ENCODE data around the gene STEAP3. TPM values are rescaled to one million over a fixed set of nuclear protein-coding genes. Genes with fewer than 3 reads are reported as not detected.

STEAP3 gene
- total RNA-seq, 2 donors from 2014 or later: 4.4 to 7.9 TPM

- H3K4me1 ChIP-seq (ENCODE audit: control insufficient read depth, insufficient read depth, low read length): peaks cover 5% of the 10 kb centered on the region
- no peaks in the 10 kb centered on the region for H3K27me3 Mint-ChIP-seq (ENCODE audit: insufficient read depth)
- H3K4me3 ChIP-seq (ENCODE audit: low read length): no peak overlapping the region
- H3K36me3 ChIP-seq (ENCODE audit: control insufficient read depth, insufficient read depth, low read length): no peaks in the 10 kb centered on the region
- no peaks in the 10 kb centered on the region for H3K27me3 ChIP-seq (ENCODE audit: control insufficient read depth, insufficient read depth, low read length, poor library complexity, severe bottlenecking)
- H3K4me1 Mint-ChIP-seq: peaks cover 10% of the 10 kb centered on the region
- no peak overlapping the region for H3K27ac ChIP-seq (ENCODE audit: low read depth, low read length)
- H3K9me3 Mint-ChIP-seq: peaks cover 2% of the 10 kb centered on the region
- WGBS, 2 experiments (ENCODE audit: insufficient coverage in 1 of 2, insufficient read length in 1 of 2): 60 to 80% methylated on average over 4 to 15 of the region's 15 CpGs
- DNase-seq: peak; percentile 75
- H3K4me3 Mint-ChIP-seq: no peak overlapping the region
- H3K27ac Mint-ChIP-seq: peak overlapping the region; percentile 21
- TF ChIP-seq CTCF (conservative IDR thresholded peaks at IDR 0.05): no peak
- peaks cover under 1% of the 10 kb centered on the region for H3K9me3 ChIP-seq (ENCODE audit: control insufficient read depth, low read length)
- no peak overlapping the region for H3K9ac ChIP-seq (ENCODE audit: extremely low read depth, low read length, poor library complexity, severe bottlenecking)
- peaks cover 2% of the 10 kb centered on the region for H3K36me3 Mint-ChIP-seq (ENCODE audit: low read depth)
These were observed 16.9 kb downstream of the STEAP3 start for GRCh38 chr2:119240311-119241204.

GRCh38 chr2:119241205-119241532 lies 17.5 kb downstream of the STEAP3 start:
- no peak for TF ChIP-seq CTCF (conservative IDR thresholded peaks at IDR 0.05)
- Mint-ChIP-seq H3K9me3 (peaks cover 2% of the 10 kb centered on the region), H3K4me1 (peaks cover 10% of the 10 kb centered on the region), H3K27ac (no peak overlapping the region), H3K4me3 (no peak overlapping the region), H3K36me3 (ENCODE audit: low read depth) (peaks cover 9% of the 10 kb centered on the region), H3K27me3 (ENCODE audit: insufficient read depth) (no peaks in the 10 kb centered on the region)
- Histone ChIP-seq H3K4me3 (ENCODE audit: low read length) (no peak overlapping the region), H3K27me3 (ENCODE audit: control insufficient read depth, insufficient read depth, low read length, poor library complexity, severe bottlenecking) (no peaks in the 10 kb centered on the region), H3K9ac (ENCODE audit: extremely low read depth, low read length, poor library complexity, severe bottlenecking) (no peak overlapping the region), H3K36me3 (ENCODE audit: control insufficient read depth, insufficient read depth, low read length) (no peaks in the 10 kb centered on the region), H3K4me1 (ENCODE audit: control insufficient read depth, insufficient read depth, low read length) (peaks cover 5% of the 10 kb centered on the region), H3K27ac (ENCODE audit: low read depth, low read length) (no peak overlapping the region), H3K9me3 (ENCODE audit: control insufficient read depth, low read length) (peaks cover 6% of the 10 kb centered on the region)
- 83 to 90% methylated on average over 2 to 5 of the region's 5 CpGs for WGBS, 2 experiments (ENCODE audit: insufficient coverage in 1 of 2, insufficient read length in 1 of 2)
- no peak for DNase-seq

- H3K4me3 ChIP-seq (ENCODE audit: low read length): no peak overlapping the region
- TF ChIP-seq CTCF (conservative IDR thresholded peaks at IDR 0.05): peak; percentile 14
- 87 to 88% methylated on average over 16 to 17 of the region's 17 CpGs for WGBS, 2 experiments (ENCODE audit: insufficient coverage in 1 of 2, insufficient read length in 1 of 2)
These were observed 18.9 kb downstream of the STEAP3 start for GRCh38 chr2:119242276-119243119.

More at GRCh38 chr2:119242276-119243119, 18.9 kb downstream of the STEAP3 start:
- H3K27ac Mint-ChIP-seq: no peak overlapping the region
- no peaks in the 10 kb centered on the region for H3K27me3 Mint-ChIP-seq (ENCODE audit: insufficient read depth)
- no peak for DNase-seq
- H3K9me3 Mint-ChIP-seq: peaks cover 2% of the 10 kb centered on the region
- Histone ChIP-seq H3K36me3 (ENCODE audit: control insufficient read depth, insufficient read depth, low read length) (no peaks in the 10 kb centered on the region), H3K27ac (ENCODE audit: low read depth, low read length) (no peak overlapping the region), H3K4me1 (ENCODE audit: control insufficient read depth, insufficient read depth, low read length) (peaks cover 5% of the 10 kb centered on the region), H3K9me3 (ENCODE audit: control insufficient read depth, low read length) (peaks cover 6% of the 10 kb centered on the region), H3K27me3 (ENCODE audit: control insufficient read depth, insufficient read depth, low read length, poor library complexity, severe bottlenecking) (no peaks in the 10 kb centered on the region), H3K9ac (ENCODE audit: extremely low read depth, low read length, poor library complexity, severe bottlenecking) (no peak overlapping the region)
- H3K36me3 Mint-ChIP-seq (ENCODE audit: low read depth): peaks cover 9% of the 10 kb centered on the region
- peaks cover 10% of the 10 kb centered on the region for H3K4me1 Mint-ChIP-seq
- H3K4me3 Mint-ChIP-seq: no peak overlapping the region
